ENCODE measurements around the gene TEAD1.

Gene TEAD1

DNA sequence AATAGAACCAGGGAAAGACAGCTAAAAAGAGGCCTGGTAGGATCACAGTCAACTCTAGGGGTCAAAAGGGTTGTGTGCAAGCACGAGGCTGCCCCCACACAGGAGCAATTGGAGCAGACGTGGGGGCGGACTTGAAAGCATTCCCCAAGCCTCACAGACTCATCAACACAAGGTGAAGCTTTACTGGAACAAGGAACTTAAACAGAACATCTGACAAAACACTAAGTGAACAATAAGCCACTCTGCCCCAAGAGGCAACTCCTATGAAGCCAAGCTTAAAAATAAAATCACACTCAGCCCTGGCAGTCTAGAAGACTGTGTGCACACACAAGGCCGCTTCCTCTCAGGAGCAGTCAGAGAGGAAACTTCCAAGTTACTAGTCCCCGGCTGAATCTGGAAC is 32.2 kb upstream of the TEAD1 start:
- H3K27me3 ChIP-seq (ENCODE audit: control insufficient read depth in 3 of 3, insufficient read depth in 3 of 3, low read depth in 1 of 3, low read length in 3 of 3), result no peaks in the 10 kb centered on the region
- no peak overlapping the region for H2BK15ac ChIP-seq (ENCODE audit: low read length)
- H4K8ac ChIP-seq (ENCODE audit: low read depth, low read length), result no peak overlapping the region
- H3K23ac ChIP-seq (ENCODE audit: low read depth, low read length, poor library complexity), result no peak overlapping the region
- no peak overlapping the region for H3K4me3 ChIP-seq (ENCODE audit: low read length in 2 of 2)
- H2AK5ac ChIP-seq (ENCODE audit: low read depth, low read length), result no peak overlapping the region
- no peak overlapping the region for H2BK5ac ChIP-seq (ENCODE audit: low read length)
- H3K14ac ChIP-seq (ENCODE audit: low read length), result no peak overlapping the region
- no peak overlapping the region for H3K27ac ChIP-seq (replicated peaks; ENCODE audit: low read length)
- H3K36me3 ChIP-seq (replicated peaks in 1 of 2; ENCODE audit: control insufficient read depth in 2 of 2, insufficient read depth in 2 of 2, low read length in 2 of 2), result no peaks in the 10 kb centered on the region
- H4K91ac ChIP-seq (ENCODE audit: low read depth, low read length, poor library complexity), result no peak overlapping the region
- no peak overlapping the region for H3K4me2 ChIP-seq (ENCODE audit: insufficient read depth, low read length, poor library complexity, severe bottlenecking)
- H3K9ac ChIP-seq (ENCODE audit: low read depth, low read length, poor library complexity), result no peak overlapping the region
- no peak overlapping the region for H3K4ac ChIP-seq (ENCODE audit: low read length)
- no peak overlapping the region for H2BK12ac ChIP-seq (ENCODE audit: low read length)
- peaks cover 2% of the 10 kb centered on the region in 2 donors for H3K4me1 ChIP-seq (ENCODE audit: control insufficient read depth in 2 of 2, insufficient read depth in 1 of 2, low read depth in 1 of 2, low read length in 2 of 2)
- WGBS, 2 donors (ENCODE audit: extremely low coverage in 2 of 2, insufficient read length in 2 of 2, insufficient replicate concordance in 1 of 2), result no CpG with 5 or more reads among the region's 5 CpGs
- DNase-seq (ENCODE audit: low spot score), result no peak
- no peaks in the 10 kb centered on the region for H3K79me1 ChIP-seq (ENCODE audit: low read depth, low read length)
- no peak overlapping the region for H2BK120ac ChIP-seq (ENCODE audit: low read depth, low read length)
- H2AFZ ChIP-seq (ENCODE audit: low read length), result peak overlapping the region; percentile 72
- no peaks in the 10 kb centered on the region for H3K9me3 ChIP-seq (replicated peaks in 1 of 2; ENCODE audit: control insufficient read depth in 2 of 2, insufficient read depth in 1 of 2, low read depth in 1 of 2, low read length in 2 of 2)
- H3K18ac ChIP-seq (ENCODE audit: low read length), result no peak overlapping the region

DNA sequence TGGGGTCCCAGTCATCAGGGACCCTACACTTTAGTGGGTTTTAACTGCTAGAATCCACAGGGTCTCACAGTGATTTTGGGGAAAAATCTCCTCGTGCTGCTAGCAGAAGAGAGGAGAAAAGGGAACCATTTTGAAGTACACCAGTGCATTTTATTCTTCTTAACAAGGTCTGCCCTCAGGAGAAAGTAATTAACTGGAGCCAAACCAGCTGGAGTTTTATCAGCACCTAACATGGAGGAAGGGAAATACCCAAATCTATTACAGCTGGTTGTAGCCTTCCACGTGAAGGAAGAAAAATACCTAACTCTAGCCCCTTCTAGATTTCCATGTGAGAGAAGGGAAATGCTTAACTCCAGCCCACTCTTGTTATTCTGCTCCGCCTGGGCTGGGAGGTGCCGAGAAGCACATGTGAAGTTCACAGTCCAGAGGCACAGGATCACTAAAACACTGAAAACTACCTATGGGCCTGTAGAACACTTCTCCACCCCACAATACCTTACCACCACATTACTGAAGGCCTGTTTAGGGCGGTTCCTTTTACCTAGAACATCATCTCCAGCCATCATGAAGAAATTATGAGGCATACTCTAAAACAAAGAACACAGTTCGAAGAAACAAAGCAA is 31.3 kb upstream of the TEAD1 start:
- Histone ChIP-seq H3K4me3 (ENCODE audit: low read length in 2 of 2) (no peak overlapping the region), H2BK12ac (ENCODE audit: low read length) (no peak overlapping the region), H2AK5ac (ENCODE audit: low read depth, low read length) (no peak overlapping the region), H3K4me1 (ENCODE audit: control insufficient read depth in 2 of 2, insufficient read depth in 1 of 2, low read depth in 1 of 2, low read length in 2 of 2) (peaks cover 0 to 2% of the 10 kb centered on the region in 2 donors), H2BK5ac (ENCODE audit: low read length) (no peak overlapping the region), H3K18ac (ENCODE audit: low read length) (no peak overlapping the region), H4K91ac (ENCODE audit: low read depth, low read length, poor library complexity) (no peak overlapping the region), H3K27me3 (ENCODE audit: control insufficient read depth in 3 of 3, insufficient read depth in 3 of 3, low read depth in 1 of 3, low read length in 3 of 3) (no peaks in the 10 kb centered on the region), H2AFZ (ENCODE audit: low read length) (peak overlapping the region; percentile 72), H3K9ac (ENCODE audit: low read depth, low read length, poor library complexity) (no peak overlapping the region), H2BK15ac (ENCODE audit: low read length) (no peak overlapping the region), H4K8ac (ENCODE audit: low read depth, low read length) (no peak overlapping the region), H3K36me3 (replicated peaks in 1 of 2; ENCODE audit: control insufficient read depth in 2 of 2, insufficient read depth in 2 of 2, low read length in 2 of 2) (no peaks in the 10 kb centered on the region), H3K9me3 (replicated peaks in 1 of 2; ENCODE audit: control insufficient read depth in 2 of 2, insufficient read depth in 1 of 2, low read depth in 1 of 2, low read length in 2 of 2) (no peaks in the 10 kb centered on the region), H3K4ac (ENCODE audit: low read length) (no peak overlapping the region), H3K27ac (replicated peaks; ENCODE audit: low read length) (no peak overlapping the region), H3K14ac (ENCODE audit: low read length) (no peak overlapping the region), H2BK120ac (ENCODE audit: low read depth, low read length) (no peak overlapping the region), H3K23ac (ENCODE audit: low read depth, low read length, poor library complexity) (no peak overlapping the region), H3K79me1 (ENCODE audit: low read depth, low read length) (no peaks in the 10 kb centered on the region), H3K4me2 (ENCODE audit: insufficient read depth, low read length, poor library complexity, severe bottlenecking) (no peak overlapping the region)
- WGBS, 2 donors (ENCODE audit: extremely low coverage in 2 of 2, insufficient read length in 2 of 2, insufficient replicate concordance in 1 of 2), result no CpG with 5 or more reads among the region's 6 CpGs
- DNase-seq (ENCODE audit: low spot score), result no peak

DNA sequence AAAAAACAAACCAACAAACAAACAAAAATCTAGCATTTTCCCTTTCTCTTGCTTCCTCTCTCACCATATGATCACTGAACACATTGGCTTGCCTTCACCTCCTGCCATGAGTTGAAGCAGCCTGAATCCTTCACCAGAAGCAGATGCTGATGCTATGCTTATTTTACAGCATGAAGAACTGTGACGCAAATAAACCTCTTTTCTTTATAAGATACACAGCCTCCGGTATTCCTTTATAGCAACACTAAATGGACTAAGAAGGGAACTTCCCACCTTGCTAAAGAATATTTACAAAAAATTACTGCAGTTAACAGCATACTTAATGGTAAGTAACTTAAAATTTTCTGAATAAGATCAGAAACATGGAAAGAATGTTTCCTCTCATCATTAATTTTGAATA is 27.7 kb upstream of the TEAD1 start:
- no CpG with 5 or more reads among the region's 2 CpGs for WGBS, 2 donors (ENCODE audit: extremely low coverage in 2 of 2, insufficient read length in 2 of 2, insufficient replicate concordance in 1 of 2)
- H3K79me1 ChIP-seq (ENCODE audit: low read depth, low read length), result no peaks in the 10 kb centered on the region

DNA sequence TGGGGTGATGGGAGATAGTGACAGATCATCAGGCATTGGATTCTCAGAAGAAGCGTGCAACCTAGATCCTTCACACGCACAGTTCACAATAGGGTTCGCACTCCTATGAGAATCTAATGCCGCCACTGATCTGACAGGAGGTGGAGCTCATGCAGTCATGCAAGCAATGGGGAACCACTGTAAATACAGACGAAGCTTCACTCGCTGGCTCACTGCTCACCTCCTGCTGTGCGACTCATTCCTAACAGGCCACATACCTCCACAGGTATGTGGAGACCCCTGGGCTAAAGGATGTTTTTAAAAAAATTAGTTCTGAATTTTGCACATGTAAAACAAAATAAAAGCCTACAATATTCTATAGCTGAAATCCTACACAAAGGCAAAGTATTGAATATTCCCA is 20.5 kb upstream of the TEAD1 start:
- no CpG with 5 or more reads among the region's 7 CpGs for WGBS, 2 donors (ENCODE audit: extremely low coverage in 2 of 2, insufficient read length in 2 of 2, insufficient replicate concordance in 1 of 2)
- H3K4ac ChIP-seq (ENCODE audit: low read length), result no peak overlapping the region

More for the DNA sequence above, 27.7 kb upstream of the TEAD1 start:
- Histone ChIP-seq H3K36me3 (replicated peaks in 1 of 2; ENCODE audit: control insufficient read depth in 2 of 2, insufficient read depth in 2 of 2, low read length in 2 of 2) (no peaks in the 10 kb centered on the region), H3K9ac (ENCODE audit: low read depth, low read length, poor library complexity) (no peak overlapping the region), H2AFZ (ENCODE audit: low read length) (no peak overlapping the region), H3K4me1 (ENCODE audit: control insufficient read depth in 2 of 2, insufficient read depth in 1 of 2, low read depth in 1 of 2, low read length in 2 of 2) (no peaks in the 10 kb centered on the region), H3K4me3 (ENCODE audit: low read length in 2 of 2) (no peak overlapping the region), H3K4ac (ENCODE audit: low read length) (no peak overlapping the region), H3K27me3 (ENCODE audit: control insufficient read depth in 3 of 3, insufficient read depth in 3 of 3, low read depth in 1 of 3, low read length in 3 of 3) (no peaks in the 10 kb centered on the region), H2BK15ac (ENCODE audit: low read length) (no peak overlapping the region), H2BK5ac (ENCODE audit: low read length) (no peak overlapping the region), H3K27ac (replicated peaks; ENCODE audit: low read length) (no peak overlapping the region), H2BK120ac (ENCODE audit: low read depth, low read length) (no peak overlapping the region), H2BK12ac (ENCODE audit: low read length) (no peak overlapping the region), H3K18ac (ENCODE audit: low read length) (no peak overlapping the region), H3K9me3 (replicated peaks in 1 of 2; ENCODE audit: control insufficient read depth in 2 of 2, insufficient read depth in 1 of 2, low read depth in 1 of 2, low read length in 2 of 2) (no peaks in the 10 kb centered on the region), H4K8ac (ENCODE audit: low read depth, low read length) (no peak overlapping the region), H4K91ac (ENCODE audit: low read depth, low read length, poor library complexity) (no peak overlapping the region), H3K4me2 (ENCODE audit: insufficient read depth, low read length, poor library complexity, severe bottlenecking) (no peak overlapping the region), H3K14ac (ENCODE audit: low read length) (no peak overlapping the region), H2AK5ac (ENCODE audit: low read depth, low read length) (no peak overlapping the region), H3K23ac (ENCODE audit: low read depth, low read length, poor library complexity) (no peak overlapping the region)
- DNase-seq (ENCODE audit: low spot score), result no peak

More for the DNA sequence above, 20.5 kb upstream of the TEAD1 start:
- Histone ChIP-seq H2AFZ (ENCODE audit: low read length) (no peak overlapping the region), H2AK5ac (ENCODE audit: low read depth, low read length) (no peak overlapping the region), H3K36me3 (replicated peaks in 1 of 2; ENCODE audit: control insufficient read depth in 2 of 2, insufficient read depth in 2 of 2, low read length in 2 of 2) (no peaks in the 10 kb centered on the region), H4K91ac (ENCODE audit: low read depth, low read length, poor library complexity) (no peak overlapping the region), H4K8ac (ENCODE audit: low read depth, low read length) (no peak overlapping the region), H3K23ac (ENCODE audit: low read depth, low read length, poor library complexity) (no peak overlapping the region), H3K4me1 (ENCODE audit: control insufficient read depth in 2 of 2, insufficient read depth in 1 of 2, low read depth in 1 of 2, low read length in 2 of 2) (no peaks in the 10 kb centered on the region), H3K27ac (replicated peaks; ENCODE audit: low read length) (no peak overlapping the region), H3K14ac (ENCODE audit: low read length) (no peak overlapping the region), H2BK12ac (ENCODE audit: low read length) (no peak overlapping the region), H3K9me3 (replicated peaks in 1 of 2; ENCODE audit: control insufficient read depth in 2 of 2, insufficient read depth in 1 of 2, low read depth in 1 of 2, low read length in 2 of 2) (peaks cover 2 to 11% of the 10 kb centered on the region in 2 donors), H3K79me1 (ENCODE audit: low read depth, low read length) (no peaks in the 10 kb centered on the region), H3K4me3 (ENCODE audit: low read length in 2 of 2) (no peak overlapping the region), H2BK5ac (ENCODE audit: low read length) (no peak overlapping the region), H2BK120ac (ENCODE audit: low read depth, low read length) (no peak overlapping the region), H3K27me3 (ENCODE audit: control insufficient read depth in 3 of 3, insufficient read depth in 3 of 3, low read depth in 1 of 3, low read length in 3 of 3) (no peaks in the 10 kb centered on the region), H3K4me2 (ENCODE audit: insufficient read depth, low read length, poor library complexity, severe bottlenecking) (no peak overlapping the region), H2BK15ac (ENCODE audit: low read length) (no peak overlapping the region), H3K9ac (ENCODE audit: low read depth, low read length, poor library complexity) (no peak overlapping the region), H3K18ac (ENCODE audit: low read length) (no peak overlapping the region)
- DNase-seq (ENCODE audit: low spot score), result no peak

Data from neuronal stem cell (in vitro differentiated cells).